GM18861 (cell line): ENCODE measurements around the gene LRRC43.
A peak's percentile ranks its signal among the peaks of the same experiment; 100 is the strongest.

ENCODE experiments used
- ATAC-seq: cut with Tn5 transposase; IDR thresholded peaks from one replicate; pipeline ENCODE4 v1.9.1; 2021; ENCODE audit not compliant: unreplicated experiment

LRRC43 gene

DNA sequence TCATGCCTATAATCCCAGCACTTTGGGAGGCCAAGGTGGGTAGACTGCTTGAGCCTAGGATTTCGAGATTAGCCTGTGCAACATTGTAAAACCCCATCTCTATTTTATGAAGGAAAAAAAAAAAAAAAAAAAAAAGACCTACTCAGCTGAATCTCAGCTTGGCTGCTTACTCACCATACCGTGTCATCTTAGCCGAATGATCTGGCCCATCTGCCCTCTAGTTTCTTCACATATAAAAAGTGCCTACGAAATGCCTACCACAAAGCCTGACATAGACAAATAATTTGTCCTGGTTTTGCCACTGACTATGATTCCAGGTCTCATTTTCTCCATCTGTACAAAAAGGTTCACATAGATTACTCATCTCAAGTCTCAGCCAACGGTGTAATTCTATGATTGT is 32.8 kb downstream of the LRRC43 start:
- no peak for ATAC-seq

DNA sequence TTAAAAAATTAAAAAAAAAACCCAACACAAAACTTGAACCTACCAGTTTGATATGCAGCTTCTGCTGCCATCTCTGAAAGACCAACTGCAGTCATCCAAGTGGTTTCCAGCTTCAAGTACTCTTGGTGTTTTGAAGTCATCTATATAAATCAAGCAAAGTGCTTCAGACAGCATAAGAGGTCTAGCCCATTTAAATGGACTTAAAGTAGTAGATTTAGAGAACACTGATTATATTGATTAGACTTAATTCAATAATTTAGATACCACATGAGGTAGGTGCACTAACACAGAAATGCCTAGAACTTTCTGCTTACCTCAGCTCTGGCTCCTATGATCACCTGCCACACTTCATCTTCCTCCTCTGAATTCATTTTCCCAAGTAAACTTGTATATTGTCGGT is 33.5 kb downstream of the LRRC43 start:
- ATAC-seq: no peak

DNA sequence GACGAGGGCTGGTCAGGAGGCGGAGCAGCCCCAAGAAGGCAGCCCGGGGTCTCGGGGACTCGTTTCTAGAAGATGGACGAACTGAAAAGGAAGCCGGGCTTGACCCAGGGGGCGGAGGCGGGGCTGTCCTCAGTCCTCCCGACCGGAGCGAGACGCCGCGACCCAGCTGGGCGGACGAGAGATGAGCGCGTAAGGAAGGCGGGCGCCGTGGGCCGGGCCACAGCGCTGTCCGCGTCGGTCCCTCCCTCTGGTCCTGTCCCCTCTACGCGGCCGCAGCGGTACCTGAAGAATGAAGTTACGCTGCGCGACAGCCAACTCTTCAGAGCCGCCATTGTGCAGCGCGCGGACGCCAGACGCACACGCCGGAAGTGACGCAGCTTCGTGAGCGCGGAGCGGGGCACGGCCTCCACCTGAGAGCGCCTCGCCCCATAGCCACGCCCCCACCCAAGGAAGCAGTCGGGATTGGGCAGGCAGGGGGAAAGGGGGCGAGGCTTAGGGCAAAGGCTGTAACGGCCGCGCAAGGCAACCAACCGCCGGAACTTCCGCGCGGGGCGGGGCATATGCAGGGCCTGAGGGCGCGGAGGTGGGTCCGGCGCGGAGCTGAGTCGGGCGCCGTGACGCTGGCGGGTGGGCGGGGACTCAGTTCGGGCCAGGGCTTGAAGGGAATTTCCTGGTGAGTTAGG is 42.9 kb downstream of the LRRC43 start, which contains the start of gene DIABLO:
Gene DIABLO (minus strand): TSS at position 370 of the 683 bp plus-strand sequence. CDS start 38 bp downstream, at position 332.
- ATAC-seq: peak; percentile 87

DNA sequence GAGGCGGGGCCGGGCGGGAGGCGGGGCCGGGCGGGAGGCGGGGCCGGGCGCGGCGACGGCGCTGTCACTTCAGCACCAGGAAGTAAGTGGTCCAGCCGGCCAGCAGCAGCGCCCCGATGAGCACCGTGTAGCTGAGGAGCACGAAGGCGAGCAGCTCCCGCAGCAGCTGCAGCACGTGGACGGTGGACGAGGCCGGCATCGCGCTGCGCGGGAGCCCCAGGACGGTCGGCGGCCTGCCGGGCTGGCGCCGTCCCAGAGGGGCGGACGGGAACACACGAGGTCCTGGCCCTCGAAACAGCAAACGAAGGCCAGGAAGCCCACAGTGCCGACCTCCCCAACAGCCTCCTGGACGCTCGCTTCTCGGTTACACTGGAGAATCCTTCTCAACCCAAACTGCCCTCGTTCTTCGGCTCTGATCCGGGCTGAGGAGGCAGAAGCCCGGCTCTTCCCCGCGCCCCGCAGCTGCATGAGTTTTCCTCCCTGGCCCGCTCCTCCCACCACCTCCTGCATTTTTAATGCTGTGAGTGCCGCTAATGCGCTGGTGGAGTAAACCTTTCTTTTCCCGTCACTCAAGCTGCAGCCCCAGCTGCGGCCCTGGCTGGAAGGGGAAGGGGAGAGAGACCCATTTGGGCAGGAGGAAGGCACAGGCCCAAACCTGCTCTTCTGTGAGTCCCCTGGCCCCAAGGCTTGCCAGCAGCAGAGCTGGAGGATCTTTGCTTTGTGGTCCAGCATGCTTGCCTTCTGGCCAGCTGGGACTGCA is 43.6 kb downstream of the LRRC43 start:
- no peak for ATAC-seq

DNA sequence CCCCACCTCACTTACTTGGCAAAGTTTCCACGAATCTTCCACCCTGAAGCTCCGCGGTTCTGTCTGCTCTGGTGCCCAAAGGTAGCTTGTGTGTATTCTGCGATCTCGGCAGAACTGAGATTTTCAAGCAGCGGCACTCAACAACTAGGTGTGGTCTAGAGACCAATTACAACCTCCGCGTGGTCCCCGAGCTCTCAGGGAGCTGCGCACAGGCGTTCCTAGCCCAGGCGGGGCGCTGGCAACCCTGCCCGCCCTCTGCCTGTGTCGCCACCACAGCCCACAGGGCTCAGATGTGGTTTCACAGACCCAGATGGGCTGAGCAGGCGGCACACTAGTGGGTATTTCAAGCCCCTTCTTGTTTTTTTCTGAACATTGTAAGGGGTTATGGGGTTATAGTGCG is 44.4 kb downstream of the LRRC43 start:
- no peak for ATAC-seq

DNA sequence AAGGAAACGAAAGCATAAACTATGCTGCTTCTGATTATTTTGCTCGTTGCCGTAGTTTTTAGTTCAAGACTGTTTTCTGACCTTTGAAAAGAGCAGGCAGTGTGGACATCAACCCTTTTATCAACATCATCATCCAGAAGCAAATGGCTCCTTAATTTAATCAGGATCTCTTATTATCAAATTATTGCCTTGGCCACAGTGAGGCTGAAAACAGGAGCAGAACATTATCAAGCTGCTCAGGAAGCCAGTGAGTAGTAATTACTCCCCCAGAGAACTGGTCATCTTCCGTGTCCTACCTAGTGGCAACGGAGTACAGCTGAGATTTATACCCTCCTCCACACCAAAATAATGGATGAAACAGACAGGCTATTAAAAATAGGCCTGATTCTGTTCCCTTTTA is 45.2 kb downstream of the LRRC43 start:
- no peak for ATAC-seq

DNA sequence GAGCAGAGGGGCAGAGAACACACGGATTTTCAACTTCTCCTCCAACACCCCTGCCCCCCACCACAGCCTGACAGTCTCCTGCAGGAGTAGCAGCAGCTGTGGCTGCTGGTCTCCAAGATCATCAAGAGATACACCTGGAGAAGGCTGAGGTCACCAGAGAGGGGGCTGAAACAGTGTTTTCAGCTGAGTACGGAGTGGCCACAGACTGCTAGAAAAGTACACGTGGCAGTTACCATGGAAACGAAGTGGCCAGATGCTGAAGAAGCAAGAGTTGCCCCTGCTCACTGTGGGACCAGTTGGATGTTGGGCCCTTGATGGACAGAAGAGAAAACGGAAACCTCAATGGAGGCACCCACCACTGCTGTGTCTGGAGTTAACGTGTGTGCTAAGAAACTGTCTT is 47.9 kb downstream of the LRRC43 start:
- ATAC-seq: no peak

DNA sequence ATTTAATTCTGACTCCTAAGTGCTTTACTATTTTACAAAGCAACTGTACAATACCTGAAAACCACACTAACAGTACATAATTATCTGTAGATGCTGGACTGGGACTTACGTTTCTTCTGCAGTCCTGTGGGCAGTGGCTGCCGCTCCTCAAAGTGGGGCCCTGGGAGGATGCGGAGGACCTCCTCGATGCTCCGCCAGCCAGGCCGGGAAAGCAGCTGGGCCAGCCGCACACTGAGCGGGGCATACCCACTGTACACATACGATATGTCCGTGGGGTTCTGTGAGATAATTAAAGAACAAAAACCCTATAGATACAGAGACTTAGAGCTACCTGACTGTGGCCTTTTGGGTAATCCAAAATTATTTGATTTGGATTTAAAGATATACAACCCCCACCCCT is 49.8 kb downstream of the LRRC43 start:
- ATAC-seq: no peak

DNA sequence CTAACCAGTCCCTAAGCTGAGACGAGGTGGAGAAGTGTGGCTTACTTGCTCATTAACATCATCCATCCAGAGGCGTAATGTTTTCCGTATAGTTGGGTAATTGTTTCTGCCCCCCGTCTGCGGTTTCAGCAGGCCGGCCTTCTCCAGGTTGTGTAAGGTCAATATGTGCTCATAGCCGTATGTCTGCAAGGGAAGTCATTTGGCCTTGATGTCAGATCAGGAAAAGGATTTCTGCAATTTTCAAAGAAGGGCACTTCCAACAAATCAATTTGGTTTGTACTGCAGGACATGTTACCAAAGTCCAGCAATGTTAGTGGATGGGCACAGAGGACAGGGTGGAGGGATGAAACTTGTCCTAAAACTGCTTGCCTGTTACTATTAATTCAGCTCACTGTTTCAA is 52.8 kb downstream of the LRRC43 start:
- ATAC-seq: no peak

DNA sequence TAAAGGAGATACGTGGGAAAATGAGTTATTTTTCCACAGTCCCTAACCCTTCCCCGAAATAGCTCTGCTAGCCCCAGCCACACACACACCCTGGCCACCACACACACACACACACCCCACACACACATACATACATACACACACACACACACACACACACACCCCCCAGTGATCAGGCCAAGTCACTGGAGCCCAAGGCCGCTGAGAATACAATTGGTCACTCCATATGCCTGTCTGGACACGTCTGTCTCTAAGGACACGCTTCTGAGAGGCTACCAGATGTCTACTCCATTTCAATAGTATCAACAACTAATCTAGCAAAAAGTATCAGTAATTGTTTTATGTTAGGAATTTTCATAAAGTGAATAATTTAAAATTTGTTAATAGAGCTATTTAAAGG is 55.9 kb downstream of the LRRC43 start:
- no peak for ATAC-seq

DNA sequence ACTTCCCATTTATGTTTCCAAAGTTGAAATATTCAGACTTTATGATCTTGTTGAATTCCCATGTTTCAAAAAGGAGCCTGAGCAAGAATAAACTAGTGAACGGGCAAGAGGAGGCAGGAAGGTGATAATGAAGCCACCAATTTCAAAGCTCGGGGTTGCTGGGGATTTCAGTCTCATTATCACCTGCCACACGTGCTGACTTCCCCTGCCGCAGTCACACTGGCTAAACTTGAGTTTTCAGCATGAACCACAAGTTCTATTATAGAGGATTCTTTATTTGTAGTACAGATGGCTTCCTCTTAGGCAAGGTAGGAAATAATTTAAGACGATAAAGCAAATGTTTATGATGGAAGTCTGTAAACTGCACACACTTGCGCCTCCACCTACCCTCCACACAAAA is 61.0 kb downstream of the LRRC43 start:
- ATAC-seq: no peak

DNA sequence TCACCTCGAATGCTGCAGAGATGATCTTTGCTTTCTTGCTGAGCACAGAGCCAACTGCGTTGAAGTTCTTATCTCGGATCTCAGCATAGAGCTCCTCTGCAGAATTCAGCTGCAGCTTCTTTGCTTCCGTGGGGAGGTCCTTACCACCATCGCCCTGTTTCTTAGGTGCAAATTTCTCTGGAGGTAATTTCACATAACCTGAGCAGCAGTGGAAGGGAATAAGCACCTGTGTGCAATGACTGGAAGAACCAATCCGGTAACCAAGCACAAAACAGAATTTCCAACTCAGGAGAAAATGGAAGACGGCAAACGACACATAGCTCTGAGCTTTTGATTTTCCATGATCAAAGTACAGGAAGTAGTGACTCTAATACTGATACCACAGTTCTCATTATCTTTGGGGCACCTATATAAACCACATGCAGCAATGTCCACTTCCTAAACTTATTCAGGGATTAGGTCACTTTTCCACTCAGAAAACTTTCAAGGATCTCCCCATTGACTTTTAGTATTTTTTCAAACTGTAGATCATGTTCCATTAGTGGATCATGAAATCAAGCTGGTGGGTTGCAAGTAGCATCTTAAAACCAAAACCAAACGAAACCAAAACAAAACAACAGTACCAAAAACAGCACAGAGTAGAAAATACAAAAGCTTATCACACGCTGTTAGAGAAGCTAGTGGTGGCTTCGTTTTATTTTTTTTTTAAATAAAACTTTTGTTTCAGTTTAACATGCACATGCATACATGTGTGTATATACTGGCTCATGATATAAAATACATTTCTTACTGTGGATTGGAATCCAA is 61.8 kb downstream of the LRRC43 start:
- ATAC-seq: no peak

DNA sequence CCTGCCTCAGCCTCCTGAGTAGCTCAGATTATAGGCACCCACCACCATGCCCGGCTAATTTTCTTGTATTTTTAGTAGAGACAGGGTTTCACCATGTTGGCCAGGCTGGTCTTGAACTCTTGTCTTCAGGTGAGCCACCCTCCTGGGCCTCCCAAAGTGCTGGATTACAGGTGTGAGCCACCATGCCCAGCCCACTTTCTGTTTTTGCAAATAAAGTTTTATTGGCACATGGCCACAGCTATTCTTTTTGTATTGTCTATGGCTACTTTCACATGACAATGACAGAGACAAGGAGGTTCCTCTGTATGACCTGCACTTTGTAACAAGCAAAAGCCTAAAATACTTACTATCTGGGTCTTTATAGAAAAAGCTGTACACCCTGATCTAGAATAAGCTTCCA is 62.6 kb downstream of the LRRC43 start:
- ATAC-seq: no peak

DNA sequence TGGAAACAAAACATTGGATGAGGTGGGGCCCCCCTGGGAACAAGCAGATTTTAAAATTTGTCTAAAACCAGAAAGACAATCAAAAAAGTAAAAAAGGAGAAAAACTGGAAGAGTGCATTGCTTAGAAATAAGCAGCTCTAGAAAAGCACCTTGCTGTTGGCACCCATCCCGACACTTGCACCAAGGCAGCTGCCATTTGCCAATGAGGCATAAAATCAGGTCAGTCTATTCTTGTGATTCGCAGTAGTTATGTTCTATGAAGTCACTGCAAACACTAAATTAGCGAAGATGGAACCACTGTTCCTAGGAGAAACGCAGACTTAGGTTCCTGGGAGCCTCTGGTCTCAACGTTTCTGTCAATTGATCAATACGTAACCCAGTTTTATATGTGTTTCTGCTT is 67.1 kb downstream of the LRRC43 start:
- no peak for ATAC-seq

DNA sequence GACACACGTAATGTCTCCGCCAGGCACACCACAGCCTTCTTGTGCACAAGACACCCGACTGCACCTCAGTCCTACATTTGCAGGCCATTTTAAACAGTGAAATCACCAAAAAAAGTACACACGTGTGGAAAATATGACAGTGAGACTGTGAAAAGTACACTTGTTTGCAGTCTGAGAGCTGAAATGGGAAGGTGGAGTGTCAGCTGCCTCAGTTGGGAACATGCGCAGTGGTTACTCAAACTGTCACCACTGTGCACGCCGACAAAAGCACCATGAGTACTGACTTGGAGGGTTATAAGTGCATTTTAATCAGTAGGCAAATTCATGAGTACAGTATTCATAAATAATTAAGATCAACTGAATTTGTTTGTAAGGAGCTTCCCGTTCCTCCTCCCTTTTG is 67.6 kb downstream of the LRRC43 start:
- no peak for ATAC-seq
